ENCODE results near the gene RBM25. TPM values are rescaled to one million over a fixed set of nuclear protein-coding genes. Genes with fewer than 3 reads are reported as not detected.

Gene RBM25
- total and polyA plus RNA-seq, 10 of the 15 experiments (the other 5 are each of a cell fraction or from before 2014, with no cell fraction given), result 43.4 to 125 (median 74.1) TPM

DNA sequence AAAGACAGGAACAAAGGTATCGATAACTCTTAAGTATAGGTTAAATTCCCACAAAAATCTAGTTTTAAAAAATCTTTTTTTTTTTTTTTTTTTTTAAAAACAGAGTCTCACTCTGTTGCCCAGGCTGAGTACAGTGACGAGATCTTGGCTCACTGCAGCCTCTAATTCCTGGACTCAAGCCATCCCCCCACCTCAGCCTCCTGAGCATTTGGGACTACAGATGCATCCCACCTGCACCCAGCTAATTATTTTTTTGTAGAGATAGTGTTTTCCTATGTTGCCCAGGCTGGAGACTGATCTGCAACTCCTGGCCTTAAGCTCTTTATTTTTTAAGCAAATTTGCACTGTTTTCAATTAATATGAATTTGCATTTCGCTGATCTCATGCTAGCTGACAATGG lies 87.8 kb downstream of the RBM25 start:
- H3K79me2 ChIP-seq (ENCODE audit: control insufficient read depth, insufficient read depth, low read length), result peaks cover 42% of the 10 kb centered on the region
- H3K9ac ChIP-seq (ENCODE audit: control insufficient read depth, insufficient read depth, low read length), result no peak overlapping the region
- peaks cover 0 to 6% of the 10 kb centered on the region in 2 experiments; a peak in 3 of 4 replicates for H3K36me3 ChIP-seq (ENCODE audit: control insufficient read depth in 2 of 2, insufficient read depth in 2 of 2, low read length in 1 of 2)
- no peak overlapping the region for H3K4me3 ChIP-seq
- FAIRE-seq, result no peak
- no peak overlapping the region for H2AFZ ChIP-seq (ENCODE audit: control insufficient read depth, low read depth, low read length)
- TF ChIP-seq YBX1 (IDR thresholded peaks at IDR 0.05) (no peak), NBN (IDR thresholded peaks at IDR 0.05) (no peak), FOXK2 (IDR thresholded peaks at IDR 0.05) (no peak), SPI1 (IDR thresholded peaks at IDR 0.05; ENCODE audit: borderline replicate concordance, insufficient read depth, low read depth, low read length) (no peak), MYC (IDR thresholded peaks at IDR 0.05; ENCODE audit: insufficient read depth, insufficient read length, insufficient replicate concordance, low read length, severe bottlenecking) (no peak), HCFC1 (IDR thresholded peaks at IDR 0.05; ENCODE audit: low read length) (no peak), IRF3 (IDR thresholded peaks at IDR 0.05) (no peak), ZBED1 (IDR thresholded peaks at IDR 0.05; ENCODE audit: borderline replicate concordance) (no peak), CEBPB (IDR thresholded peaks at IDR 0.05; ENCODE audit: borderline replicate concordance in 1 of 2, low read depth in 2 of 2, low read length in 2 of 2) (no peak), SP1 (IDR thresholded peaks at IDR 0.05; ENCODE audit: low read depth, low read length) (no peak), CHD4 (IDR thresholded peaks at IDR 0.05) (no peak), RELB (IDR thresholded peaks at IDR 0.05; ENCODE audit: low read depth) (no peak)
- TF ChIP-seq, protein P1, sequence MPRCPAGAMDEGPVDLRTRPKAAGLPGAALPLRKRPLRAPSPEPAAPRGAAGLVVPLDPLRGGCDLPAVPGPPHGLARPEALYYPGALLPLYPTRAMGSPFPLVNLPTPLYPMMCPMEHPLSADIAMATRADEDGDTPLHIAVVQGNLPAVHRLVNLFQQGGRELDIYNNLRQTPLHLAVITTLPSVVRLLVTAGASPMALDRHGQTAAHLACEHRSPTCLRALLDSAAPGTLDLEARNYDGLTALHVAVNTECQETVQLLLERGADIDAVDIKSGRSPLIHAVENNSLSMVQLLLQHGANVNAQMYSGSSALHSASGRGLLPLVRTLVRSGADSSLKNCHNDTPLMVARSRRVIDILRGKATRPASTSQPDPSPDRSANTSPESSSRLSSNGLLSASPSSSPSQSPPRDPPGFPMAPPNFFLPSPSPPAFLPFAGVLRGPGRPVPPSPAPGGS (IDR thresholded peaks at IDR 0.05; ENCODE audit: borderline replicate concordance, insufficient read depth, low read depth, low read length, poor library complexity, severe bottlenecking), result no peak
- H3K9me3 ChIP-seq (replicated peaks; ENCODE audit: control insufficient read depth, insufficient read depth, low read length), result no peaks in the 10 kb centered on the region
- H4K20me1 ChIP-seq (ENCODE audit: control insufficient read depth, insufficient read depth), result no peaks in the 10 kb centered on the region
- WGBS (ENCODE audit: insufficient coverage, insufficient replicate concordance, low lambda C conversion rate, missing lambda C conversion rate), result 93% methylated on average over 3 of the region's 3 CpGs
- no peak for ATAC-seq
- no peak overlapping the region for H3K4me2 ChIP-seq (ENCODE audit: control insufficient read depth, insufficient read depth)
- H3K27me3 ChIP-seq (replicated peaks in 1 of 2; ENCODE audit: control insufficient read depth in 2 of 2, insufficient read depth in 2 of 2, low read length in 1 of 2), result no peaks in the 10 kb centered on the region
- no peak overlapping the region for H3K27ac ChIP-seq (ENCODE audit: control insufficient read depth, insufficient read depth)
- ChIA-PET RAD21 (ENCODE audit: unreplicated experiment) (no interaction called here), CTCF (no interaction called here), SMC1A (ENCODE audit: uncharacterized antibody, unreplicated experiment) (no interaction called here), POLR2A (interaction anchor here (0.6 kb wide), 1 partner anchor 782 kb away, joined by 3 read pairs; no protein-coding TSS in a partner anchor)
- in situ Hi-C loops (cut with MboI), result no loop called here
- DNase-seq (ENCODE audit: low read depth, low spot score), result no peak
- peaks cover 11% of the 10 kb centered on the region; the same call in 1 of the 2 replicates for H3K4me1 ChIP-seq (ENCODE audit: control insufficient read depth, insufficient read depth, low read length)
- no TSS peak for BruUV-seq (replicated peaks)
- intact Hi-C loops (cut with micrococcal nuclease; ENCODE audit: unreplicated experiment), result no loop called here
